GM21576 (cell line): ENCODE measurements around the gene CDK11A.
"Not testable (repeated sequence)": the region's sequence is repeated elsewhere in the genome, so short reads cannot be mapped to it uniquely, and the experiment has no call there.

Experiments used
- ATAC-seq: cut with Tn5 transposase; IDR thresholded peaks from one replicate; pipeline ENCODE4 v1.9.1; 2021; ENCODE audit warnings: mild to moderate bottlenecking, moderate library complexity; ENCODE audit not compliant: unreplicated experiment

The CDK11A gene

DNA sequence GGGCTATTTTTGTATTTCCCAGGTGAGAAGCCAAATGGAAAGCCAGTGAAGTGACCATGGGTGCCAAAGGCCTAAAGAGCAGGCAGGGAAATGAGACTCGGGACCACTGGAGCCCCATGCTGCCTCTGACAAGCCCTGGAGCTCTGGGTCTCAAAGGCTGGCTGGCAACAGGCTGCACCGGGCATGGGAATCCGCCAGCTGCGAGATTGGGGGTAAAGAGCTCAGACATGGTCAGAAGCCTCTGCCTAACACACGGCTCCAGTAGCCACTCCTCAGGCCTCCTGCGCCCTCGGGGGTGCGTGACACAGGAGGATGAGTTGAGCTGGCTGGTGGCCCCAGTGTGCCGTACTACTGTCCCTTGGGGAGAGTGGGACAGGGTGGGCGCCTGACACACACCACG lies 59.8 kb downstream of the CDK11A start:
- not testable (repeated sequence) for ATAC-seq

DNA sequence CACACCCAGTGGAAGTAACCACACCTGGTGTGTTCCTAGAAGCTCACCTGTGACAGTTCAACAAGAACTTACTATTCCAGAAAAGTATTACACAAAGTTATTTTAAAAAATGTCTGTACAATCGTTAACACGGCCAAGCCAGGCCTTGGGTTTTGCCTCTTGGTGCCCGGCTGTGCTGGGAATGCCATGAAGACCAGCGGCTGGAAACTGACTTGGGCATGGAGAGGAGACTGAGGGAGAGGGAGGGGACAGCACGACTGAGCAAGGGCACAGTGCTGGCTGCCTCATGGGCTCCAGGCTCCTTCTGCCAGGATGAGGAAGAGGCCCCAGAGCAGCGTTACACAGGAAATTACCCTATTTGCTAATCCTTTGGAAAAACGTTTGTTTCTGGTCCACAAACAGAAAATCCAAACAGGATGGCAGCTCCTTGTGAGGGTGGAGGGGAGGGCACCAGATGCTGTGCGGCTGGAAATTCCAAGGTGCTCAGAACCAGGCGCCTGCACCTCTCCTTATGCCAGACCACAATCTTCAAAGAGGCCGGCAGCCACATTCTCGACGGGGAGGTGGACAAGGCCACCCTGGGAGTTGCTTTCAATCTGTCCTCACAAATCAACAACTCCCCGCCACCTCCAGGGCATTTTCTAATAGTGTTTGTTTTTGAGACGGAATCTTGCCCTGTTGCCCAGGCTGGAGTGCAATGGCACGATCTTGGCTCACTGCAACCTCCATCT lies 61.2 kb downstream of the CDK11A start:
- ATAC-seq: not testable (repeated sequence)

- ATAC-seq: not testable (repeated sequence)
Measured at GRCh38 chr1:1662392-1662791, 61.8 kb downstream of the CDK11A start.

- ATAC-seq: peak; percentile 76
Measured at GRCh38 chr1:1658583-1659549, 65.3 kb downstream of the CDK11A start, which contains the start of gene CDK11B. Gene CDK11B (minus strand): TSS chr1:1659004. CDS start chr1:1657485, 1,519 bp downstream.
